ENCODE measurements around the gene VPS13D.

DNA sequence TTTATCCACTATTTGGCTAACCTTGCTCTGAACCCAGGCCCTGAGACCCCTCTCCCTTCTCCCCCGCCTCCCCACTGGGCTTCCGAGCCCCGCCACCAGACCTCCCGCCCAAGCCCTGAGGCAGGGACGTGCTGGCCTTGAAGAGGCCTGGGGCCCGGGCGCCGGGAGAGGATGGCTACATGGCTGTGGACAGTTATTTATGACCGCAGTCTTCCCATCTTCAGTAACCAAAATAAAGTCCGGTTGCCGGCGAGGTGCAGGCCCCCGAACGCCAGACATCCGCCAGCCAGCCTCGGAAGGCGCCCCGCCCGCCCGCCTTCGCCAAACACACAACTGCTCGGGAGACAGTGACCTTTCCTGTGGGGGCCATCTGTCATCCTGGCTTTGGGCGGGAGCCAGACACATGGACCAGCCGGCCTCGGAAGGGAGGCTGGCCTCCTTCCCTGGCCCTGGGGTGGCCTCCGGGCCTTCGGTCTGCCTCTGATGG lies 319.2 kb downstream of the VPS13D start:
- TF ChIP-seq, protein P1, sequence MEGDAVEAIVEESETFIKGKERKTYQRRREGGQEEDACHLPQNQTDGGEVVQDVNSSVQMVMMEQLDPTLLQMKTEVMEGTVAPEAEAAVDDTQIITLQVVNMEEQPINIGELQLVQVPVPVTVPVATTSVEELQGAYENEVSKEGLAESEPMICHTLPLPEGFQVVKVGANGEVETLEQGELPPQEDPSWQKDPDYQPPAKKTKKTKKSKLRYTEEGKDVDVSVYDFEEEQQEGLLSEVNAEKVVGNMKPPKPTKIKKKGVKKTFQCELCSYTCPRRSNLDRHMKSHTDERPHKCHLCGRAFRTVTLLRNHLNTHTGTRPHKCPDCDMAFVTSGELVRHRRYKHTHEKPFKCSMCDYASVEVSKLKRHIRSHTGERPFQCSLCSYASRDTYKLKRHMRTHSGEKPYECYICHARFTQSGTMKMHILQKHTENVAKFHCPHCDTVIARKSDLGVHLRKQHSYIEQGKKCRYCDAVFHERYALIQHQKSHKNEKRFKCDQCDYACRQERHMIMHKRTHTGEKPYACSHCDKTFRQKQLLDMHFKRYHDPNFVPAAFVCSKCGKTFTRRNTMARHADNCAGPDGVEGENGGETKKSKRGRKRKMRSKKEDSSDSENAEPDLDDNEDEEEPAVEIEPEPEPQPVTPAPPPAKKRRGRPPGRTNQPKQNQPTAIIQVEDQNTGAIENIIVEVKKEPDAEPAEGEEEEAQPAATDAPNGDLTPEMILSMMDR (conservative IDR thresholded peaks at IDR 0.05; ENCODE audit: low read depth, low read length), result no peak
- TF ChIP-seq EZH2 (IDR thresholded peaks at IDR 0.05; ENCODE audit: low read length, unreplicated experiment), result no peak
- no peak for TF ChIP-seq EZH2phosphoT487 (IDR thresholded peaks at IDR 0.05; ENCODE audit: borderline replicate concordance, low read length)

All from PC-3 (cell line).